NCI-H460 (cell line): ENCODE measurements around the gene TP63. TPM values are rescaled to one million over a fixed set of nuclear protein-coding genes. Genes with fewer than 3 reads are reported as not detected.

Experiments used
- DNase-seq: peaks from one replicate; pipeline ENCODE4 v3.0.0-alpha.2; 2016; ENCODE audit warnings: low read depth; ENCODE audit errors: extremely low read depth
- total RNA-seq: library from RNA; depleted of rRNA; stranded (reverse); fragments of >200 nt; shearing (Covaris generic); gene quantifications from 2 replicates; pipeline ENCODE4 v1.2.3, GENCODE V29; 2014

Gene TP63
- total RNA-seq, 1 experiment from 2014 or later = not detected

DNA sequence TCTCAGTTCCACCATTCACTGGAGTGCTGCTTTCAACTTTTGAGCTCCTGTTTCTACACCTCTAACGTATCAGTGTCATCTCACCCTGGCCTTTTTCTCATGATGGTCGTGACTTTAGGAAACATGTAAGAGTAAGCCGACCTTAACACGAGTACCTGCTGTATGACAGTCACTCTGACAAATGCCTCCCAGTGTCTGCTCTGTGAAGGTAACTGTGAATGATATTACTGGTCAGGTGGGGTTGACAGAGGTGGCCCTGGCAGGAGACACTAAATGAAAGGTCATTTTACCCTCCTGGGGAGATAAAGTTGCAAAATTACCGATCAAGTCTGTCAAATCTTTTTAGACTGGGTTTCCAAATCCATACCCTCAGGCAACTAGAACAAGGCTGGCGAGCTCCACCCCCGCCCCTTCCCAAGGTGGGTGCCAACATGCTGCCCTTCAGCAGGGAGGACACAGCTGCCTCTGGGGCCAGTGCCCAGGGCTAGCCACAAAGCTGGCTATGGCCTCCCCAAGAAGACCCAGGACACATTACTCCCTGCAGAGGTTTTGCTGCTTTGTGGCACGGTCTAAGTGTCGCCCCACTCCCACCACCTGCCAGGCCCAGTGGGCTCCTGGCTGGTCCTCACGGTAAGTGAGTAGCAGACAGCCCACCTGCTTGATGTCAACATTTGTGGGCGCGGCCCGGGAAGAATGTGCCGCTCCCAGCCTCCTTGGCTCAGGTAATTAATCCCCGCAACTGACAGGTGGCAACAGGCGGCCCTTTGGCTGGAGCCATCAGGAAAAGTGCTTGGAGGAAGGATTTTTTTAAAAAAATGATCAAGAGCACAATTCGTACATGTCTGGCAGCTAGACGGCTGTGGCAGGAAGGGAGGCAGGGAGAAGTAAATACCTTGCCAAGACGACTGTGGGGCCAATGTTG, 211.8 kb downstream of the TP63 start:
- DNase-seq = no peak

DNA sequence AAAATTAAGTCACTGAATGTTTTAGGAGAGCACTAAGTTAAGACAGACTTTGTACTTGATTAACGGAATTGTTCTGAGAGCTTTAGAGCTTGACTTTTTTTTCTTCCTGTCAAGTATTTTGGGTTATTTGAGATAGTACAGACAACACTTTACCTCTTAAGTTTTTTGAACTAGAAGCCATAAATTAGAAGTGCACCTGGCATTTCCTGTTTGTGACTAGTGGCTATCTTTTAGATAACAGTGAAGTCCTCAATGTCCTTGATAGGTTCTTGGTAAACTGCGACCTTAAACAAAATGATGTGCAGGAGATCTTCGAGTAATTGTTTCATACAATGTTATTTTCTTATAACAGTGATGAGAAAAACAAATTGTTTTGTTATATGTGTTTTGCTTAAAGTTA, 213.9 kb downstream of the TP63 start:
- no peak for DNase-seq

DNA sequence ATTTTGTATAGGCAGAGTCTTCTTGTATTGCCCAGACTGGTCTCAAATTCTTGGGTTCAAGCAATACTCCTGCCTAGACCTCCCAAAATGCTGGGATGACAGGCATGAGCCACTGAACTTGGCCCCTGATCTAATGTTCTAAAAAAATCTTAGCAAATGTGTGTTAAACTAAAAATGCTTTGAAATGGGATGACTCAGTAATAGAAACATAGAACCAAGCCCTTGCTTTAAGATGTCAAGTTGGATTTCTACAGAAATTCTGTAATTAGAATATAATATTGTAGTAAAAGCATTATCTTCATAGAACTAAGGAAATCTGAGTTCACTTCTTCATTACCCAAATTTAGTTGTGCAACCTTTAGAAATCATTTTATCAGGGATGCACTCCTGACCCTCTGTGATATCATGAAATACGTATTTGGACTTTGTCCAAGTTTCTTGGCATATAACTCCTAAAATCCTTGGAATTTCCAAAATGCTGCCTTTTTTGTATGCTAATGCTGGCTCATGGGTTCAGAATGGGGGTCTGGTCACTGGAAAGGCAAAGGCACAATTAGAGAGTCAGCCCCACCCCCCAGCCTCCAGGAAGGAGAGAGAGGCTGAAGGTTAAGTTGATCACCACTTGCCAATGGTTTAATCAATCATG, 217.3 kb downstream of the TP63 start:
- DNase-seq = no peak

DNA sequence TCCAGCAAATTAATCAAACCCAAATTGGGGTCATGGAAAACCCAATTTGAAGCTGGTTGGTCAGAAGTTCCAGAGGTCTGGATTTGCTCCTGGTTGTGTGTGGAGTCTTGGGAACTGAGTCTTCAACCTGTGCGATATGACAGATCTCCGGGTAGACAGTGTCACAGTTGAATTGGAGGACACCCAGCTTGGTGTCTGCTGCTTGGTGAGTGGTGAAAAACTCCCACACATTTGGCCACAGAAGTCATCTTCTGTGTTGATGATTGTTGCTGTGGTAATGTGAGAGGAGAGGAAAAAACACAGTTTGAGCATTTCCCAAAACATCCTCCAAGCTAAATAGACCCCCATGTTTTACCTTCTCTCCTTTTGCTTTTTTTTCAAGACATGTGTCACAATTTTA, 218.1 kb downstream of the TP63 start:
- DNase-seq = no peak

DNA sequence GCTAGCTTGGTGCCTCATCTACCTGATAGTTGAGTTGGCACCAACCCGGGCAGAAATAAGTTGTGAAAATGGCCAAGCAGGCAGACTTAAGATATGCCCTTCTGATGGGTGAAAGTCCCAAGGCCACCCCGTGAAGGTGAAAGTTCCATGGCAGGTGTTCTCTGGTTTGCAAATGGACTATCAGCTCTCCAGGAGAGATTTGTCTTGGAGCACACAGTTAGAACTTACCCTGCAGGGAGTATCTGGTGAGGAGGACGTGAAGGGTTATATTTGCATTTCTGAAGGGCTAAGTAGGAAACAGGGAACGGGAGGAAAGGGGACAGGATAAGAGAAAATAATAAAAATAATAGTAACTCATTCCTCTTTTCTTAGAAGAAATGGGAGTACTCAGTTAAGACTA, 220.5 kb downstream of the TP63 start:
- DNase-seq = no peak

DNA sequence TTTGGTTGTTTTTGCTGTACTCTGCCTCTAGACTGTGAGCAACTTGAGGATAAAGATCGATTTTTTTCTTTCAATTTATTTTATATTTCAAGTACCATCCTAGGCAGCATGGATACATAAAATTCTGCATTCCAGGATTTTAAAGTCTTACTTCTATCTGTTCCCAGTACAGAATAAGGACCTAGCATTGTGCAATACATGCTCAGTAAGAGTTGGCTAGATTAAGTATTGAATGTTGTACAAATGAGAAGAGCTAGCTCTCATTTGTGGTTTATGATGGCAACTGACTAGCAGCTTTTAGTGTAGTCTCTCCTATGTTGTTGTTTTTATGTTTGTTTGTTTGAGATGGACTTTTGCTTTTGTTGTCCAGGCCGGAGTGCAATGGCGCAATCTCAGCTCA, 222.7 kb downstream of the TP63 start:
- DNase-seq = no peak

DNA sequence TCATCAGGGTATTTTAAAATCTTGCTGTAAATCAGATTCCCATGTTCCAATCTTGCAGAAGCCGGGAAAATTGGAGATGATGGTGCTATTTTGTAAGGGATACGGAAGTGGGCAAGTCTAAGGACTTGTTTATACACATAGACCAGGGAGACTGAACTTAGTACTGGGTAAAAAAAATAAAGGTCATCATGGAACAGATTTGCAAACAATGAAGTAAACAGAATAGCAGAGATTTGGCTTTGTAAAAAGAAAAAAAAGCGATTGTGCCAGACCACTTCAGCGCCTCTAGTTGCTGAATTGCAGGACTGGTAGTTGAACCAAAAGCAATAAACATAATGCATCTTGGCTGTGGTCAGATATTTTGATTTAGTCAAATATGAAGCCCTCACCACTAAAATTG, 229.1 kb downstream of the TP63 start:
- no peak for DNase-seq

DNA sequence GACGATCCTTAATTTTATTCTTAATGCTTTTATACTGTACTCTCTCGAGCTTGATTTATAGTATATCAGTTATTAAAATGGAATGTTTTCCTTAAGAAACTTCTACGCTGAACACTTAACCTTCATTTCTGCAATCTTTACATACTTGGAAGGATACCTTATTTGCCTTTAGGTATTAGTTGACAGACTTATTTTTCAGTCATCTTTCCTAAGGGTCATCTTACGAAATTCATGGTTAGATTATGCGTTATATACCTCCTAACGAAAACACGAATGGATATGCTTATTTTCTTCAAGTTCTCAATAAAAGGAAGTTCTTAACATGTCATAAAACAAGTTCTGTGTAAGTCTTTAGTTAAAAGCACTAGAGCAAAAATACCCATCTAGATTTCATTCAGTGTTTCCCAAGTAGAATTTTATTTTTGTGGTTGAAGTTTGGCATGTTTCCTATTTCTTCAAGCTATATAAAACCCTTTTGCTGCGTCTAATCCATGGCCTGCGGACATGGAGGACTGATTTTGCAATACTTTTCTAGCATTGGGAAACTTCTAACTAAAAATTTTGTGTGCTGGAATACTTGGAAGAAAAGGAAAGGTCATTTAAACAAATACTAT, 231.3 kb downstream of the TP63 start:
- no peak for DNase-seq

DNA sequence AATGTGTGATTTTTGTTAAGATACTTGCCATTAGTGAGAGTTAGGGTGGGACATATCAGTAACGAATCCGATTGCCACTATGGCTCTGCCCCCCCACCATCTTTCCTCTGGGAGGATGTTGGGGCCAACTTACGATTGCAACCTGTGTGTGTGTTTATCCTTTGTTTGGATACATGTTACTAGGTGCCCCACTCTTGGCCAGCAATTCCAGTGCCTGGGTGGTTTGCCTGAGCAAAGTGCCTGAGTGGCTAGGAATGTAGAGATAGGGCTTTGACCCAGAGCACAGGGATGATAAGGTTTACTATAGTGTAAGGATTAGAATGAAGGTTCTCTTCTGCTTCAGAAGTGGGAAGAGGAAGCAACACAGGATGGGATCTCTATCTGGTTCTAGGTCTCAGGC, 231.8 kb downstream of the TP63 start:
- DNase-seq = no peak

DNA sequence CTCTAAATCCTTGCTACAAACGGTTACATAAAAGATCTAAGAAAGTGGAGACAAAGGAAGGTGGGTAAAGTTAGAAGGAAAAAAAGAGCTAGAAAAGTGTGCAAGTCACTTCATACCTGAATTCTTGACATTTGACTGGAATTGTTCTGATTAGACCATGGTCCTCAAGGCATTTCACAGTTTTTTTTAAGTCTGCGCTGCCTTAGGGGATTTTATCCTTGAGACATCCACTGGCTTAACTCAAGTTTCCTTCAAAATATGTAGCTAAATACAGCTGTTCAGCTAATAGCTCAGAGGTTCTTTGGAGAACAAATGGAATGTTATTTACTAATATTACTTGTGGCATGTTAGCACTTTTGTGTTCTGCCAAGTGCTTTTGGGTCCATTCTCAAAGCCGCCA, 236.9 kb downstream of the TP63 start:
- no peak for DNase-seq

DNA sequence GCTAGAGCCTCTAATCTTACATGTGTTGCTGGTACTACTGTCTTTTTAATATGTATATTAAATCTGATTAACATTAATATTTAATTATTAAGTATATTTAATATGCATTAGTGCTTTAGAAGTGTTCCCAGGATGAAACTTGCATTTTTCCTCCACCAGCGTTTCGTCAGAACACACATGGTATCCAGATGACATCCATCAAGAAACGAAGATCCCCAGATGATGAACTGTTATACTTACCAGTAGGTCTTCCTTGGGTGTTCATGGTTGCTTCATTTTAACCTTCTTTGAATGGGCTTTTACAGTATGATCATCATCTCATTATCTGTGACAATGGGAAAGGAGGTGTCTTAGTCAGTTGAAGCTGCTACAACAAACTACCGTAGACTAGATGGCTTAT, 238.0 kb downstream of the TP63 start:
- no peak for DNase-seq

DNA sequence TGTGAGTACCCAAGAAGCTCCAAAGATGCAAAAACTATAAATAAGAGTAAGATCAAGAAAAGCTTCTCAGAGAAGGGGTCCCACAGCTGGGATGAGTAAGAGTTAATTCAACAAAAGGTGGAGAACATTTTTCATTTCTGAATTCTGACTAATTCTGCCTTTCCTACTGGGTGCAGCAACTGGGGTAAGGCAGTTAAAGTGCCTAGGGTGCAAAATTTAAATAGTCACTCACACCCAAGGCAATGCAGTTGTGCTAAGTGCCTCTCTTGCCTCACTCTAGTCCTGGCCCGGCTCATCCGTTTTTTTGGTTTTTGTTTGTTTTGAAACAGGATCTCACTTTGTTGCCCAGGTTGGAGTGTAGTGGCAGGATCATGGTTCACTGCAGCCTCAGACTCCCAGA, 240.2 kb downstream of the TP63 start:
- DNase-seq = no peak

DNA sequence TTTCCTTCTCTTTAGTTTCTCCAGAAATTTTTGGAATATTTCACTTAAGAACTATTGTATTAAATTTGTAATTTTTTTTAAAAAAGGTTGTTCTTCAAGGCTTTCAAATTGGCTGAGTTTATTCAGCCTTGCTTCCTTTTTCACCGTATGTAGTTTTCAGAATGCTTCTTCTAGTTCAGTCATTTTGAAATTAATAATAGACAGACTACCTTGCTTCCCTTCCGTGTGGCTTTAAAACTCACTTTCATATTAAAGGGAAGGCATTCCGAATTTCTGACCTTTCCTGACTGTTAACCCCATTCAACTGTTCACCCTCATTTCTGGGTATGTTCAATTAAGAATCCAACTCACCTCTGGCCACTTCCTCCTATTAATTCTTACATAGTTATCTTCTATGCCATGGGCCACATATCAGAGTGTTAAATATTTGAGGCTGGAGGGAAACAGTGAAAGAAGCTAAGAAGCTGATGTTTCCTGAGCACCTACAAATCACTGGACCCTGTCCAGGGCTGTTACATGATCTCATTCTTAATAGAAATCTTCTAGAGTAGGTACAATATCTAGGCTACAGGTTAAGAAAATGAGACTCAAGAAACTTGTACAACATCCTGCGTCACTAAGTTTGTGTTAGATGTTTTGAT, 252.0 kb downstream of the TP63 start:
- no peak for DNase-seq

DNA sequence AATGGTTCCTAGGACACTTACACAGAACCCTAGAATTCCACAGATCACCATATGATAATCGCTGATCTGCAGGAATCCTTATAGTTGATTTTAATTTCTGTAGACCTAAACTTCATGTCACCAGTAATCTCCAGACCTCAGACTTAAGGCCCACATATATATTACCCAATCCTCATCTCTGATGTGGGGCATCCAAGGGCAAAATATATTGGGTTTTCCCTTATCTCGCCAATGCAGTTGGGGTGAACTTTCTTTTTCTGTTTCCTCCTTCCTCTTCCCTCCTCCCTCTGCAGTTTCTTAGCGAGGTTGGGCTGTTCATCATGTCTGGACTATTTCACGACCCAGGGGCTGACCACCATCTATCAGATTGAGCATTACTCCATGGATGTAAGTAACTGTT, 259.3 kb downstream of the TP63 start:
- DNase-seq = no peak

DNA sequence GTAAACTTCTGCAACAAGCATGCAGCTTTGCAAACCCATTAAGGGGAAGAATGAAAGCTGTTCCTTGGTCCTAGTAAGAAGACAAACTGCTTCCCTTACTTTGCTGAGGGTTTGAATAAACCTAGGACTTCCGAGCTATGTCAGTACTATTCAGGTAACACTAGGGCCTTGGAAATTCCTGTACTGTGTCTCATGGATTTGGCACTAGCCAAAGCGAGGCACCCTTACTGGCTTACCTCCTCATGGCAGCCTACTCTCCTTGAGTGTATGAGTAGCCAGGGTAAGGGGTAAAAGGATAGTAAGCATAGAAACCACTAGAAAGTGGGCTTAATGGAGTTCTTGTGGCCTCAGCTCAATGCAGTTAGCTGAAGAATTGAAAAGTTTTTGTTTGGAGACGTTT, 265.3 kb downstream of the TP63 start:
- DNase-seq = no peak

DNA sequence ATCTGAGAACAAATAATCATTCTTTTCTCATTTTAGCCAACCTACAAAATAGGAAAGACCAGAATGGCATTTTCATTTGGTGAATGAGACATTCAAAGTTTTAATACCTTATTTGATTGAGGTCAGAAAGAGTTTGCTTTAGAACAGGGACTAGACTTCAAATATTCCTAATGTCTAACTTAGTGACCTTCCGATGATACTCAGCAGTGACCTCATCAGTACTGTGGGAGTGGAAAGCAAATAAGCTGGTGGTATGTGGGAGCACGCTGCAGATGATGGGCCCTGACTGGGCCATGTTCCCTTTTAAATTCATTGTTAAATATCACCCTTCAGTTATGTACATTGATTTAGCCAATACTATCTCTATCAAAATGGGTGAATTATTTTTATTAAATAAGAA, 266.2 kb downstream of the TP63 start:
- DNase-seq = no peak

DNA sequence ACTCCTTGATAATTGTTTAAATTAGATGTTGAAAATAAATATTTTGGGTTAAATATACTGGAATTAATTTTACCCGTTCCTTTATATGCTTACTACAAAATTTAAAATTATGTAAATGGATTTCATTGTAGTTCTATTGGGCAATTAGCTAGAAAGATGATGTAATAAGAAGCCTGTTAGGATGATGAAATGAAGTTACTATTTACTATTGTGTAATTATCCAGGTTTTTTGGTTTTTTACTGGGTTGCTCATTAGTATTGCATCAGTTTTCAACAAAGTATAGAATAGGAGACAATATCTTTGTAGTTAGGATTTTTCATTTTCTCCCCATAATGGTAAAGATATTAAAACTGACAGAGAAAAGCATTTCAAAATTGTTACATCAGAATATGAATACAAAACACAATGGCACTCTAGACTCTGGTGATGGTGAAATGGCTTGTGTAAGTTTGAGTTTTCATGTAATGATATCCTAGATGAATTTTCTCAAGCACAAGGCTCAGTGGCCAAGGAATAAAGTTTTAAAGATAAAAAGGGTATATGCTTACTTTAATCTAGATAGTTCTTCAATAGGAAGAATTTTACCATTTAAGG, 267.5 kb downstream of the TP63 start:
- no peak for DNase-seq

DNA sequence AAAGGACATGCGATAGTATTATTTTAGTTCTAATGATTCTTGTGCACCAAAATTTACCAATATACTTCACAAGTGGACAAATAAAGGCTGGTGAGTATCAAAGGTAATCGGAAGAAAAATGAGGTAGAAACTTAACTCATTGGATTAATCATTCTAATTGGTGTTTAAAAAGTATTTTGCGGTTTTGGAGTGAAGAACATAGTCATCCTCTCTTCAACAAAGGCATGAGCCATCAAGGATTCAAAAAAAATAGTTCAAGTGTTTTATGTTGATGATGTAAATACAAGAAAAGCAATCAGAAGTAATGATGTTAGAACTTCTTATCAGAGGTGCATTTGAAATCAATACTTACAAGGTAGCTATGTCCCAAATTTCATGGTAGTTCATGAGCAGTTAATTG, 268.0 kb downstream of the TP63 start:
- DNase-seq = no peak

DNA sequence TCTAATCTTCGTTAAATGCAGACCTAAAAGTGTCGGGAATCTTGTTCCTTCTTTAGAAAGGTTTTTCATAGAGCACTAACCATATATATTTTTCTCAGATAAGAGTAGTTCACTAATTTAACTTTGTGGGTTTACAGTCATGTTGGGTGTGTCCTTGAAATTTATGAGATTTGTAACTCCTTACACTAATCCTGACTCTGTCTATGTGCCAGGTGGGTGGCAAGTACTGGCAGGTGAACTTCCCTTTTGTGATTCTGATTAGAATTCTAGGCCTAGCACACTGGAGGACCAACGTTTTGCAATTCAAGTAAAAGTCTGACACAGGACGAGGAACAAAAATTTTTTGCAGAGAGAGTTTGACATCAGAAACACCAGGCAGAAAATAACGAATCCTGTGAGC, 269.4 kb downstream of the TP63 start:
- DNase-seq = no peak

DNA sequence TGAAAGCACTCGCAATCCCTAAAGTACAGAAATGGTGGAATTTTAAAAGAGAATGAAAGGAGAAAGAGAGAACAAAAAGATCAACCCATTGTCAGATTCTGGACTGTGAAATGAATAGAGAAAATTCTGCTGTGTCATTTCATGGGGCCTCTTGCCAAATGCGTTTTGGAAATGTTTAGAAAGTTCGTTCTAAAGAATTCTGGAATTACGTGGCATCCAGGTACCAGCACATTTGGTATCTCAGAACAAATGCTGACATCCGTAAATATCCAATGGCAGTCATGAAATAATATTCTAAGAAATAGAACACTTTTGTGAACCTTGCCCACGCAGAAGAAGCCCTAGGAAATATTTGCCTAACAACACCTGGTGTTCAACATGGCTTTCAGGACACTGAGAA, 270.3 kb downstream of the TP63 start:
- DNase-seq = no peak
